GM18520 (cell line): ENCODE measurements around the gene DLAT.
"Not testable (repeated sequence)": the region's sequence is repeated elsewhere in the genome, so short reads cannot be mapped to it uniquely, and the experiment has no call there.

ENCODE experiments used
- ATAC-seq: cut with Tn5 transposase; IDR thresholded peaks from one replicate; pipeline ENCODE4 v1.9.1; 2021; ENCODE audit not compliant: unreplicated experiment

DLAT gene

GRCh38 chr11:112024773-112025678, at the start of gene DLAT:
Gene DLAT, plus strand, starts transcription at chr11:112025408. Its CDS starts 65 bp downstream, at chr11:112025473.
- peak; percentile 70 for ATAC-seq

GRCh38 chr11:111976119-111976766, 49.0 kb upstream of the DLAT start:
- no peak for ATAC-seq

GRCh38 chr11:111976767-111977145, 48.5 kb upstream of the DLAT start:
- no peak for ATAC-seq

- no peak for ATAC-seq
Observed at GRCh38 chr11:111977146-111978027, 47.8 kb upstream of the DLAT start.

GRCh38 chr11:111978028-111978771, 47.0 kb upstream of the DLAT start:
- ATAC-seq = no peak

GRCh38 chr11:111980062-111980461, 45.1 kb upstream of the DLAT start:
- no peak for ATAC-seq

- no peak for ATAC-seq
Observed at GRCh38 chr11:111981270-111981669, 43.9 kb upstream of the DLAT start.

GRCh38 chr11:111982019-111982464, 43.2 kb upstream of the DLAT start:
- no peak for ATAC-seq

- no peak for ATAC-seq
Observed at GRCh38 chr11:111982541-111983186, 42.5 kb upstream of the DLAT start.

- ATAC-seq = no peak
Observed at GRCh38 chr11:111983187-111983986, 41.8 kb upstream of the DLAT start.

GRCh38 chr11:111986589-111986988, 38.6 kb upstream of the DLAT start:
- ATAC-seq = no peak

GRCh38 chr11:111990381-111990780, 34.8 kb upstream of the DLAT start:
- no peak for ATAC-seq

- ATAC-seq = no peak
Observed at GRCh38 chr11:111992206-111992855, 32.9 kb upstream of the DLAT start.

- no peak for ATAC-seq
Observed at GRCh38 chr11:111996129-111996528, 29.1 kb upstream of the DLAT start.

- not testable (repeated sequence) for ATAC-seq
Observed at GRCh38 chr11:111996669-111997068, 28.5 kb upstream of the DLAT start.

- no peak for ATAC-seq
Observed at GRCh38 chr11:111999111-111999510, 26.1 kb upstream of the DLAT start.

GRCh38 chr11:112000703-112001102, 24.5 kb upstream of the DLAT start:
- ATAC-seq = no peak

- ATAC-seq = no peak
Observed at GRCh38 chr11:112002491-112003216, 22.6 kb upstream of the DLAT start.
